A673 (cell line): Measurements from ENCODE around the gene ILF3. TPM values are rescaled to one million over a fixed set of nuclear protein-coding genes. Genes with fewer than 3 reads are reported as not detected.

ENCODE experiments used
- BruUV-seq: library from RNA; stranded (reverse); fragments of 400-500 nt; replicated peaks from 2 replicates; lab custom pipeline; 2021; lab: Mats Ljungman, UMichigan
- CTCF ChIA-PET: fragments of 300-600 bp; sonication (Branson Sonifier 250); formaldehyde crosslinking; loops from one replicate; lab custom pipeline; 2022; ENCODE audit warnings: antibody characterized with exemption; lab: Charles Lee
- POLR2A ChIA-PET: fragments of 300-600 bp; sonication (Branson Sonifier 250); formaldehyde crosslinking; loops from one replicate; lab custom pipeline; 2022; ENCODE audit warnings: antibody characterized with exemption; ENCODE audit not compliant: low non-redundant PET; lab: Charles Lee
- DNase-seq: peaks from one replicate; pipeline ENCODE4 v3.0.0-alpha.2; 2015; ENCODE audit warnings: low spot score
- H3K27ac ChIP-seq: fragments of 200-600 bp; sonication (generic); 2 replicates; pipeline ENCODE4 v1.5.1; 2016; ENCODE audit warnings: mixed run types, low read depth, mild to moderate bottlenecking, mixed read lengths, antibody characterized with exemption, low read length; ENCODE audit not compliant: poor library complexity, severe bottlenecking
- H3K27me3 ChIP-seq: fragments of 200-600 bp; sonication (generic); replicated peaks from 2 replicates; pipeline ENCODE4 v1.6.1; 2017; ENCODE audit warnings: mixed run types, low read depth, mild to moderate bottlenecking, mixed read lengths, antibody characterized with exemption, low read length; ENCODE audit not compliant: insufficient read depth, poor library complexity
- H3K36me3 ChIP-seq: fragments of 200-600 bp; sonication (generic); 2 replicates; pipeline ENCODE4 v1.6.1; 2016; ENCODE audit warnings: mixed run types, mild to moderate bottlenecking, mixed read lengths, antibody characterized with exemption, low read length; ENCODE audit not compliant: insufficient read depth, poor library complexity, severe bottlenecking
- H3K4me1 ChIP-seq: fragments of 200-600 bp; sonication (generic); 2 replicates; pipeline ENCODE4 v1.6.1; 2017; ENCODE audit warnings: mixed run types, mild to moderate bottlenecking, mixed read lengths, antibody characterized with exemption, low read length; ENCODE audit not compliant: insufficient read depth, poor library complexity, severe bottlenecking
- H3K4me3 ChIP-seq: fragments of 200-600 bp; sonication (generic); 2 replicates; pipeline ENCODE4 v1.5.1; 2016; ENCODE audit warnings: low read depth, mixed run types, mild to moderate bottlenecking, mixed read lengths, low read length; ENCODE audit not compliant: poor library complexity, severe bottlenecking
- H3K9me3 ChIP-seq: fragments of 200-600 bp; sonication (generic); 2 replicates; pipeline ENCODE4 v1.6.1; 2016; ENCODE audit warnings: mixed run types, low read depth, mild to moderate bottlenecking, mixed read lengths, antibody characterized with exemption, low read length; ENCODE audit not compliant: poor library complexity, severe bottlenecking
- EZH2 ChIP-seq: fragments of 200-600 bp; sonication (generic); IDR thresholded peaks from 2 replicates; pipeline ENCODE4 v1.6.1; 2017; ENCODE audit warnings: borderline replicate concordance, low read depth, mild to moderate bottlenecking, mixed read lengths, antibody characterized with exemption, low read length; ENCODE audit not compliant: poor library complexity, severe bottlenecking
- intact Hi-C: fragments of 100-400 bp; cut with micrococcal nuclease; formaldehyde crosslinking; loops from one replicate; pipeline ENCODE4 v1.10.0; 2022; ENCODE audit not compliant: unreplicated experiment
- total RNA-seq: library from RNA; stranded (reverse); gene quantifications from 2 replicates; pipeline ENCODE4 v1.2.3, GENCODE V29; 2021
- TF ChIP-seq, protein P1 (sequence below): fragments of 300-800, 200-600 bp; sonication (generic); conservative IDR thresholded peaks from 2 replicates; pipeline ENCODE4 v1.5.1; 2017; ENCODE audit warnings: low read depth, mild to moderate bottlenecking, antibody characterized with exemption, low read length, moderate library complexity, mixed read lengths

ILF3 gene
- total RNA-seq, 1 experiment from 2014 or later: 683 TPM

DNA sequence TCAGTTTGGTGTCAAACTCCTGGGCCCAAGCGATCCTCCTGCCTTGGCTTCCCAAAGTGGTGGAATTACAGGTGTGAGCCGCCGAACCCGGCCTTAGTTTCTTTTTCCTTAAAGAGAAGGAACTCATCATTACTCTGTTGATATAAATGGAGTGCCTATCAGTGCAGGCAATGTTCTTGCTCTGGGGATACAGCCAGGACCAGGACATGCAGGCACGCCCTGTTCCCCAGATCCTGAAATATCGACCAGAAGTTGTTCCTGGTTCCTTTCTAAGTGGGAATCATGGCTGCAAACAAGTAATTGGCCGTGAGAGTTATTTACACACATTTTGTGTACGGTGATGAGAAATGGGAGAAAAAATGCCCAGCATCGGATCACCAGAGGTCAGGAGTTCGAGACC lies 72.1 kb downstream of the ILF3 start:
- H3K9me3 ChIP-seq: no peaks in the 10 kb centered on the region
- no peak overlapping the region for H3K4me3 ChIP-seq
- H3K36me3 ChIP-seq: no peaks in the 10 kb centered on the region
- no peaks in the 10 kb centered on the region for H3K27me3 ChIP-seq
- POLR2A ChIA-PET: no interaction called here
- no peak for TF ChIP-seq EZH2
- TF ChIP-seq, protein P1, sequence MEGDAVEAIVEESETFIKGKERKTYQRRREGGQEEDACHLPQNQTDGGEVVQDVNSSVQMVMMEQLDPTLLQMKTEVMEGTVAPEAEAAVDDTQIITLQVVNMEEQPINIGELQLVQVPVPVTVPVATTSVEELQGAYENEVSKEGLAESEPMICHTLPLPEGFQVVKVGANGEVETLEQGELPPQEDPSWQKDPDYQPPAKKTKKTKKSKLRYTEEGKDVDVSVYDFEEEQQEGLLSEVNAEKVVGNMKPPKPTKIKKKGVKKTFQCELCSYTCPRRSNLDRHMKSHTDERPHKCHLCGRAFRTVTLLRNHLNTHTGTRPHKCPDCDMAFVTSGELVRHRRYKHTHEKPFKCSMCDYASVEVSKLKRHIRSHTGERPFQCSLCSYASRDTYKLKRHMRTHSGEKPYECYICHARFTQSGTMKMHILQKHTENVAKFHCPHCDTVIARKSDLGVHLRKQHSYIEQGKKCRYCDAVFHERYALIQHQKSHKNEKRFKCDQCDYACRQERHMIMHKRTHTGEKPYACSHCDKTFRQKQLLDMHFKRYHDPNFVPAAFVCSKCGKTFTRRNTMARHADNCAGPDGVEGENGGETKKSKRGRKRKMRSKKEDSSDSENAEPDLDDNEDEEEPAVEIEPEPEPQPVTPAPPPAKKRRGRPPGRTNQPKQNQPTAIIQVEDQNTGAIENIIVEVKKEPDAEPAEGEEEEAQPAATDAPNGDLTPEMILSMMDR: no peak
- CTCF ChIA-PET: no interaction called here
- no TSS peak for BruUV-seq
- H3K27ac ChIP-seq: peak overlapping the region; percentile 38
- H3K4me1 ChIP-seq: peaks cover 14% of the 10 kb centered on the region
- no peak for DNase-seq
- intact Hi-C loops: no loop called here

DNA sequence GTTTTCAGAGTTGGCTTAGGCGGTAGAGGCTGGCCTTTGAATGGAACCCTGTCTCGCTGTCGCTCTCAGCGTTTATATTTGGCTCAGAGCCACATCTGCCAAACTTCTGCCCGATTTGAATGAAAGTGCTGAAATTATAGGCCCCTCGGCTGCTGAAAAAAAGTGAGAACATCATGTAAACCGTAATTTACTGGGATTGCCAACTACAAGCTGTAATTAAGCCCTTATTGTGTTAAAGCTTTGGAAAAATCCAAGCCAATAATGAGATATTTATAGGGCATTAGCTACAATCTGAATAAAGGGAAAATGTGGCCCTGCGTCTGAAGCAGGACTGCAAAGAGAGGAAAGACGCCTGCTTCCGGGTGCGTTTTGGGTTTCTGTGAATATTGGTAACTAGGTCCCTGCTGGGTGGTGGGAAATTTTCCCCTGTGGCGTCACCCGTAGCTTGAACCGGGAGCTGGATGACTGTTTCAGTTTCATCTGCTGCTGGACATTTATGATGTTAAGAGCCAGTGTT lies 73.6 kb downstream of the ILF3 start:
- TF ChIP-seq, protein P1: no peak
- TF ChIP-seq EZH2: no peak
- Histone ChIP-seq H3K9me3 (no peaks in the 10 kb centered on the region), H3K36me3 (no peaks in the 10 kb centered on the region), H3K27ac (peak overlapping the region; percentile 38), H3K4me1 (peaks cover 14% of the 10 kb centered on the region), H3K4me3 (no peak overlapping the region), H3K27me3 (no peaks in the 10 kb centered on the region)
- peak; percentile 54 for DNase-seq
- CTCF ChIA-PET: interaction anchor here (1.0 kb wide), 1 partner anchor 8 kb away, joined by 5 read pairs; no protein-coding TSS in a partner anchor
- BruUV-seq: no TSS peak
- POLR2A ChIA-PET: no interaction called here
- intact Hi-C loops: no loop called here

DNA sequence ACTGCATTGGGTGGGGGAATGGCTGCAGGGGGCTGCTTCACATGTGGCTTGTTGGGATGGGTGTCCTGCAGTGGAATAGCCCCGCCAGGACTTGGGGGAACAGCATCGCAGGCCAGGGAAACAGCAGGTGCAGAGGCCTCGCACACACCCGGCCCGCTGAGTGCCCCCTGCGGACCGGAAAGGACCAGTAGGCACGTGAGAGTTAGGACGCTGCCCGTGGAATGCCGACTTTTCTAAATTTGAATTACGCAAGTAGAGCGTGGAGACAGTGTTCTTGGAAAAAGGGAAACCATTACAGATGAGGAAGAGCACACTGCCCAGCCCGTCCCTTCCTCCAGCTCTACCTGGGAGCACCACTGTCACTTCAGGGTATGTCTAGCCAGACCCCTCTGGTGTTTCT lies 75.3 kb downstream of the ILF3 start:
- no peak overlapping the region for H3K27ac ChIP-seq
- intact Hi-C loops: no loop called here
- no TSS peak for BruUV-seq
- CTCF ChIA-PET: interaction anchor here (0.5 to 1.0 kb wide), 2 partner anchors 12 to 85 kb away, joined by 3 to 9 read pairs; no protein-coding TSS in a partner anchor
- no peaks in the 10 kb centered on the region for H3K27me3 ChIP-seq
- H3K4me1 ChIP-seq: peaks cover 13% of the 10 kb centered on the region
- no peak overlapping the region for H3K4me3 ChIP-seq
- POLR2A ChIA-PET: no interaction called here
- H3K36me3 ChIP-seq: no peaks in the 10 kb centered on the region
- no peak for DNase-seq
- no peaks in the 10 kb centered on the region for H3K9me3 ChIP-seq
- TF ChIP-seq, protein P1: no peak
- no peak for TF ChIP-seq EZH2
